ENCODE results near the gene TSPAN1.
"Not testable (repeated sequence)": the region's sequence is repeated elsewhere in the genome, so short reads cannot be mapped to it uniquely, and the experiment has no call there.

TSPAN1 gene

DNA sequence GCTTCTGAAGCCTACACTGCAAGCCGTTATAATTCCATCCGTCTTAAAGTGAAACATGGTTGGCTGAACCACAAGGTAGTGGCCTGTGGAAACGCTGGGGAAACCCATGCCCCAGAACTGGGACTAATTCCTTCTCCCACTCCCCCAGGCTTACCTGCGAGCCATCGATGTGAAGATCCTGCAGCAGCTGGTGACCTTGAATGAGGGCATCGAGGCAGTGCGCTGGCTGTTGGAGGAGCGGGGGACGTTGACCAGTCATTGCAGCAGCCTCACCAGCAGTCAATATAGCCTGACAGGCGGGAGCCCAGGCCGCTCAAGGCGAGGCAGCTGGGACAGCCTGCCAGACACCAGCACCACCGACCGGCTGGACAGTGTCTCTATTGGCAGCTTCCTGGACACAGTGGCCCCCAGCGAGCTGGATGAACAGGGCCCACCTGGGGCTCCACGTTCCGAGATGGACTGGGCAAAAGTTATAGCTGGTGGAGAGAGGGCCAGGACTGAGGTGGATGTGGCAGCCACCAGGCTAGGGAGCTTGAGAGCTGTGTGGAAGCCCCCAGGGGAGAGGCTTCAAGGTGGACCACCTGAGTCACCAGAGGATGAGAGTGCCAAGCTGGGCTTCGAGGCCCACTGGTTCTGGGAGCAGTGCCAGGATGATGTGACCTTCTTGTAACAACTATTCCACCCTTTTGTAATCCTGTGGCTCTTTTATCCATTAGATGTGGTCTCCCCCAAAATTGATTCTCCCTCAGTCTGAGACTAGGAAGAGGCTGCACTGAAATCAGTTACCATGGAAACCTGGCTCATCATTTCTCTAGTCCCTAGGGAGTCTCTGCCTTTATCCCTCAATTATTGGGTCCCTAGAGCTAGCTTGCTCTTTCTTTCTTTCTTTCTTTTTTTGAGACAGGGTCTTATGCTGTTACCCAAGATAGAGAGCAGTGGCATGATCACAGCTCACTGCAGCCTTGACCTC is 44.9 kb downstream of the TSPAN1 start:
- no peak for DNase-seq (ENCODE audit: low read depth in 2 of 2)

DNA sequence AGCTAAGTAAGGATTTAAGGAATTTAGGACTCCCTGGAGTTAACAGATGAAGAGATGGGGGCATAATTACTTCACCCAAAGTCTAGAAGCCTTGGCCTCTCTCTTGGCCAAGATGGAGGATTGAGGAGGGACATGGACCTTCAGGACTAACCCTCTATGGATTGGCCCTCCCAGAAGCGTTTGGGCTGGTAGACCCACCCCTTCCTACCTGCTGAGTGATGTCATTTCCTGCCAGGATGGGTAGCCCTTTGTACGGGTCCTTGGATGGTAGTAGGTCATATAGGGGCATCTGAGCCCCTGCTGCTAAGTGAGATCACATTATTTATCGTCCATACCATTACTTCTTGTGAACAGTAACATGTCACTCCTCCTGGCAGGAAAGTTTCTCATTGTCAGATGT is 45.9 kb downstream of the TSPAN1 start:
- DNase-seq (ENCODE audit: low read depth in 2 of 2) = no peak

DNA sequence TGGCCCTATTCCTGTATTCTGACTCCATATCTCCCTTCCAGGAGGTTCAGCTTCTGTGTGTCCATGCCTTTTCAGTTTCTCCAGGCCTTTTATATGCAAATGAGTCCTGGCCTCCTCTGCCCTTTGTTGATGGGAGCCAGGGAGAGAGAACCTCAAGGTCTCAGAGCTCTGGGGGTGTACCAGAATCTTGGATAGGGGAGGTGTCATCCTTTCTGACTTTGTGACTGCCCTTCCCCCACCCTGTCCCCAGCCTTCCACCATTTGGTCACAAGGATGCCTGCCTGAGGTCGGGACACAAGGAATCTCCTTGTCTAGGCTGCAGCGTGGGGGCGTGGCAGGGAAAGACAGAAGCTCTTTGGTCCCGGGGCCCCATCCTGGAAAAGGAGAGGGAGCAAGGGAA is 46.9 kb downstream of the TSPAN1 start:
- DNase-seq (ENCODE audit: low read depth in 2 of 2) = no peak

- DNase-seq (ENCODE audit: low read depth in 2 of 2) = not testable (repeated sequence)
Measured at GRCh38 chr1:46223055-46223454, 48.2 kb downstream of the TSPAN1 start.

DNA sequence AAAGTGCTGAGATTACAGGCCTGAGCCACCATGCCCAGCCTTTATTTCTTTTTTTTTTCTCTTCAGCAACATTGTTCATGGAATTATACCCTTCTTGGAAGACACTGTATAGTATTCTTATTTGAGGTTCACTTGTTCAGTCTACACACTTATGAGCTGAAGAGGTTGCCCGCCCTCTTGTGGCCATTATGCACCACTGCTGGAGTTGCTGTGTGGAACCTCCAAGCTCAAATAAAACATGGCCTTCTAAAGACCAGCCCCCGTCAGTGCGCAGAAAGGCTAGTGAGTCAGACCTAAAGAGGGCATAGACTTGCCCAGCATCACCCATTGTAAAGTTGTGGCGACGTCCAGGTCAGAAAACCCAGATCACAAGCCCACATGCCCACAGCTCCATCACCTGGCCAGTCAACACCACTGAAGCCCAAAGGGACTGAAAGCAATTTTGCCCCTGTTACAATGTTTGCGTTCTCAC is 48.6 kb downstream of the TSPAN1 start:
- DNase-seq (ENCODE audit: low read depth in 2 of 2) = peak; percentile 42 to 47

DNA sequence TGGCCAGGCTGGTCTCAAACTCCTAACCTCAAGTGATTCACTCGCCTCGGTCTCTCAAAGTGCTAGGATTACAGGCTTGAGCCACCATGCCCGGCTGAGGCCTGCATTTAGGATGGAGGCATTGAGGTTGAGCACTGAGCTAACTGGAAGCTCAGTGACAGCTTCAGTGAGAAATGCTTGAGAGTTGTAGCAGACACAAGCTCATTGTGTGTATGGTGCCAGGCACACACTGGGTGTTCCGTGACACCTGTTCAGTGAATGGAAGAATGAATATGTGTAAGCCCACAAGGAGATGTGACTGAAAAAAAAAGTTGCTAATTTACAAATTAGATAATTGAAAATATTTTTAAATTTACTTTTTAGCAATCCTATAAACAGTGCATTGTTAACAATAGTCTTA is 50.1 kb downstream of the TSPAN1 start:
- no peak for DNase-seq (ENCODE audit: low read depth in 2 of 2)

DNA sequence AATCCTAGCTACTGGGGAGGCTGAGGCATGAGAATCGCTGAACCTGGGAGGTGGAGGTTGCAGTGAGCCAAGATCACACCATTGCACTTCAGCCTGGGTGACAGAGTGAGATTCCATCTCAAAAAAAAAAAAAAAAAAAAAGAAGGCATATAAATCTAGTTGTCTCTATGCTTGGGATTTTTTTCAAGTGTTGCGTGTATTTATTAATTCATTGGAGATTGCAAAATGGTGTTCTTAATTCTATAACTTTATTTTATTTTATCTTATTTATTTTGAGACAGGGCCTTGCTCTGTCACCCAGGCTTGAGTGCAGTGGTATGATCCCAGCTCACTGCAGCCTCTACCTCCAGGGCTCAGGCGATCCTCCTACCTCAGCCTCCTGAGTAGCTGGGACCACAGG is 56.3 kb downstream of the TSPAN1 start:
- not testable (repeated sequence) for DNase-seq (ENCODE audit: low read depth in 2 of 2)

All from stimulated activated CD4-positive, alpha-beta T cell treated with anti-CD3 and anti-CD28 coated beads, Interleukin-1b, Interleukin-23, amount 100 ng/mL, for 4 hours (primary cell).